Measurements from ENCODE around the gene NFATC2. TPM values are rescaled to one million over a fixed set of nuclear protein-coding genes. Genes with fewer than 3 reads are reported as not detected.
"Not testable (repeated sequence)": the region's sequence is repeated elsewhere in the genome, so short reads cannot be mapped to it uniquely, and the experiment has no call there.

Gene NFATC2
- polyA plus RNA-seq, 1 donor = 1.6 TPM

DNA sequence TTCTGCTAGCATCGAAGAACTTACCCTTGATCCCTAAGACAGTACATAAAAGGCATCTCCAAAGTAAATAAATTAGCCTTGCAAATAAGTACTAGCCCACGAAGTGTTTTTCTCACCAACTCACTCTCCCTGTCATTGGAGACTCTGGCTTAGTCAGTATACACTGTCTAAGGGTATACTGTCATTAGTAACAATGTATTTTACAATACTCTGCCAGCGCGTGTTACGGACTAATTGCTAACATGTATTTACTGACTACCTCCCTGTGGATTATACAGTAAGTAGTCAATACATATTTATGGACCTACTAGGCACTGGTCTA lies 72.1 kb downstream of the NFATC2 start:
- no peak for DNase-seq

DNA sequence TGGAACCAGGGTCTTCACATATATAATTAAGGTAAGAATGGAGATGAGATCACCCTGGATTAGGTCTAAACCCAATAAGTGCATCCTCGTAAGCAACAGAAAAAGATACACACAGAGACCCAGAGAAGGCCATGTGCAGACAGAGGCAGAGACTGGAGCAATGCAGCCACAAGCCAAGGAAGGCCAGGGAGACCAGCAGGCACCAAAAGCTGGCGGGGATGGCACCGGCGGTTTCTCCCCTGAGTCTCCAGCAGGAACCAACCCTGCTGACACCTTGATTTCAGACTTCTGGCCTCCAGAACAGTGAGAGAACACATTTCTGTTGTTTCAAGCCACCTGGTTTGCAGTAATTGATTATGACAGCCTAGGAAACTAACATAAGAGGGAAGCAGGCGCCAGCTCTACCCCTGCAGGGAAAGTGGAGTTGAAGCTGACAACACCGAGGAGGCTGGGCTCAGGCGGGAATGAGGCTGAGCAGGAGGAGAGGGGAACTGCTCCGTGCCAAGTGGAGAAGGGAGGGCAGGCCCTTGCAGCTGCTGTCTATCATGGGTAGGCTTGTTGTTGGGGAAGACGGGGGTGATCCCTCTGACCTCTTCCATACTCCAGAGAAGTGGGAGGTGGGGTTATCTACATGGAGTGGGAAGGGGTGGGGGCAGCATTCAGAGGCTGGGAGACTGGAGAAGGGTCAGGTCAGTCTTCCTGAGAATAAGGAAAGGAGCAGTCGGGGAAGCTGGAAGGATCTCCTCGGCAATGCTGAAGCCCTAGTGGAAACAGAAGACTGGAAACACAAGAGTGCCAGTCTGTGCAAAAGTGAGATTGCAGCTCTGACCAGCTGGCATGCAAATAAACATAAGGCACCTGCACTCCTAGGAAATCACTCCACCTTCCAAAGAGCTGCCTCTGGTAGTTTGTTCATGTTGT lies 72.7 kb downstream of the NFATC2 start:
- DNase-seq = no peak

DNA sequence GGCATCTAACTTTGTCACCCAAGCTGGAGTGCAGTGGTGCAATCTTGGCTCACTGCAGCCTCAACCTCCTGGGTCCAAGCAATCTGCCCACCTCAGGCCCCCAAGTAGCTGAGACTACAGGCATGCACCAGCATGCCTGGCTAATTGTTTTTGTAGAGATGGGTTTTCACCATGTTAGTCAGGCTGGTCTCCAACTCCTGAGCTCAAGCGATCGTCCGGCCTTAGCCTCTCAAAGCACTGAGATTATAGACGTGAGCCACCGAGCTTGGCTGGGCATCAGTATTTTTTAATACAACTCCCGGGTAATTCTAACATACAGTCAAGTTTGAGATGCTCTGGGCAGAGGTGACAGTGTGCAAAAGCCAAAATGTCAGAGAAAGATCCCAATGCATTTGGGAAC lies 73.5 kb downstream of the NFATC2 start:
- DNase-seq = no peak

DNA sequence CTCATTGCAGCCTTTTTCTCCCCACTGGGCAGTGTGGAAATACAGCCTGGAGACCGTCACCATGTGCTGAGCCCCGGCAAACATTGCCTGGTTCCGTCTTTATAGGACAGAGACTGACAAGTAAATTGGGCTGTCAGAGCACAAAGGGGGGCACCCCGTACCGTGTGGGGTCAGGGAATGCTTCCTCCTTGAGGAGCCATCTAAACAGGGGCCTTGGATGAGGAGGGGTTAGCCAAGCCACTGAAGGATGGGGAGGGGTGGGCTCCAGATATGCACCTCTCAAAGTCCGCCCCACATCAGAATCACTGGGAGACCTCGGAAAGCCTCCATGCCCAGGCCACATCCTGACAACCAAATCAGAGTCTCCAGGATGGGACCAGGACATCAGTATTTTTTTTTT lies 73.9 kb downstream of the NFATC2 start:
- no peak for DNase-seq

DNA sequence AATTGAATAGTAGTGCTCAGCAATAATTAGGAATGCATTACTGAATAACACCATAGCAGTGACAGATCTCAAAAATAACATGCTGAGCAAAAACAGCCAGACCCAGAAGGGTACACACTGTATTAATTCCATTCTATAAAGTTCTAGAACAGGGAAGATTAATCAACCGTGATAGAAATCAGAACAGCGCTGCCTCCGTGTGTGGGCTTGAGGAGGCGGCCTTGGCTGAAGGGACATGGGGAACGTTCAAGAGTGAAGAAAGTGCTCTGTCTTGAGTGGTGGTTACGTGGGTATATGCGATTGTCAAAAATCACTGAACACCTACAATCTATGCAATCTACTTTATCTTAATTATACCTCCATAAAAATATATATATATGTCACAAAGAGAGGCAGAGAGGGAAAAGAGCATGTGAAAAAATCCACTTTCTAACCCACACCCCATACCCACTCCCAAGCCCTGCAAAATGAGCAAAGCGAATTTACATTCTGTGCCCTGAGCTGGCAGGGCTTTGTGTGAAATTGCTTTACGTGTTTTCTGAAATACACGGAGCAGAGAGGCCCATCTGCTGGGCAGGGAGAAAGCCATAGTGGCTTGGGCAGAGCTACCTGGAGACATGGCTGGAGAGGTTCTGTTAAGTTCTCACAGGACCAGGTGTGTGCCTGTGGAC lies 74.4 kb downstream of the NFATC2 start:
- no peak for DNase-seq

DNA sequence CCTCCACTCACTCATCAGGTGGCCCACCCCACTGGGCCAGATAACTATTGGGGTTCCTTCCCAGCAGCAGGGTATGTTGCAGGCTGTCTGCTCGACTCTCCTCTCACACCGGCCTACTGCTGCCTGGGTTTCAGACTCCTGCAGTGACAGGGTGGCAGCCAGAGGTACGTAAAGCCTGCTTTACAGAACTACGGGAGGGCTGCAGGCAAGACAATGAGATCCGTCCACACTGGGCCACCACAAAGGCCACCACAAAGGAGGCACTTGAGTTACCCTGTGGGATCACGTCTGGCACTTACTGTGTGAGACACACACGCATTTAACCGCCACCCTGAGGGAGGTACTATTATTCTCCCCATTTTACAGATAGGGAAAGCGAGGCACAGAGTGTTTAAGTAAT lies 78.5 kb downstream of the NFATC2 start:
- no peak for DNase-seq

DNA sequence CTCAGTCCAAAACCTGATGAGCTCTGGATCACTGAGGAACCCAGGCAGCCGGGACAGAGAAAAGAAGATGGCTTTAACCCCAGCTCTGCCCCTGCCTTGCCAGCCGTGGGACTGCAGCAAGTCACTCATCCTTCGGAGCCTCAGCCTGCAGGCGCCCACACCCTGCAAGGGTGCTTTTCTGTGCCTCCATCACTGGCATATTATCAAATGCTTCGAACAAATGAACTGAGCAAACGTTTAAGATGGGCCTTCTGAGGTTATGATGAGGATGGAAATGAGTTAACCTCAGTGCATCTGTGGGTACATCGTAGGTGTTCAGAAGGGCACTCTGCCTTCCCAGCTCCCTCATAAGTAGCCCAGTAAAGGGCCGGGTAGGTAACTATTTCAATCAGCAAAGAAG lies 79.0 kb downstream of the NFATC2 start:
- no peak for DNase-seq

DNA sequence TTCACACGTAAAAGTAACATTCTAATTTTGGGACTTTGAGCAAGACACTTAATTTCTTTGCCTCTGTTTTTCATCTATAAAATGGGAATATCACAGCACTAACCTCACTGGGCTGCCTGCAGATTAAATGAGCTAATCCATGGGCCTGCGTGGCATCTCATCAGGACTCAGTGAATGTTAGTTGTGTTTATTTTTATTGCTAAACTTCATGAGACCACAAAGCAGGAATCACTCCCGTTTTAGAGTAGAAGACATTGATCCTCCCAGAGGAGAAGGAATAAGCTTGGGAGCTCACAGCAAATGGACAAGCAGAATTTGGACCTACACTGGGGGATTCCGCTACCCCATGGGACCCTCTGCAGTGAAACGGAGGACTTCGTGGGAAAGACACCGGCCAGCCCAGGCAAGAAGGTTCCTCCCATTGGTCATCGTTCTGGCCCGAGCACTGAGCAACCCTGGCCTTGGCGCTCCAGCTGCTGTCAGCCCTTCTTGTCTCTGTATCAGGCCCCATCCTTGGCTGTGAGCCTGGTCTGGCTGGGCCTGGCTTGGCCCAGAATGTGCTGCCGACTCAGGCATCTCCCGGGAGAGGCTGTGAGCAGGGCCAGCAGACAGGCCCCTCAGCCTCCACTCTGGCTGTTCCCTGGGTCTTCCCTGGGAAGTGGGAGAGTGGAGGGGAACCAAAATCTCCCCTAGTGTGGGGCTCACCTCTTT lies 79.8 kb downstream of the NFATC2 start:
- no peak for DNase-seq

DNA sequence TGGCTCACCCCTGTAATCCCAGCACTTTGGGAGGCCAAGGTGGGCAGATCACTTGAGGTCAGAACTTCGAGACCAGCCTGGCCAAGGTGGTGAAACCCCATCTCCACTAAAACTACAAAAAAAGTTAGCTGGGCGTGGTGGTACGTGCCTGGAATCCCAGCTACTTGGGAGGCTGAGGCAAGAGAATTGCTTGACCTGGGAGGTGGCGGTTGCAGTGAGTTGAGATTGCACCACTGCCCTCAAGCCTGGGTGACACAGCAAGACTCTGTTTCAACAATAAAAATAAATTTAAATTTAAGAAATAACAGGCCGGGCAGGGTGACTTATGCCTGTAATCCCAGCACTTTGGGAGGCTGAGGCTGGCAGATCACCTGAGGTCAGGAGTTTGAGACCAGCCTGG lies 80.7 kb downstream of the NFATC2 start:
- DNase-seq = not testable (repeated sequence)

DNA sequence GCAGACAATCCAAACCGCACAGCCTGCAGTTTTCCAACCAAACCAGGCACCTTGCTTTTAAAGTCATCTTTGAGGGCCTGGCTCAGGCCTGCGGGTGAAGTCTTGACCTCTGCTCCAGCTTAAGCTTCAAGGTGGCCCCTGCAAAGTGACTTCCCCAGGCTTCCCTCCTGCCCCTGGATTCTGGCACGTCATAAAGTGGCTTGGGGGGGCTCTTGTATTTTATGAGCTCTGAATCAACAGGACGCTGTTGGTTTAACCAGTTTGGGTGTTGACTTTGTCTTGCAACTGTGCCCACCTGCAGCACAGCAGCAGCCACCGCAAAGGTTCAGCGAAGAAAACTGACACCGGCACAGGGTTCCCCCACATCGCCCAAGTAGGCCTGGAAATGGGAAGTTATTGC lies 81.2 kb downstream of the NFATC2 start:
- DNase-seq = no peak

DNA sequence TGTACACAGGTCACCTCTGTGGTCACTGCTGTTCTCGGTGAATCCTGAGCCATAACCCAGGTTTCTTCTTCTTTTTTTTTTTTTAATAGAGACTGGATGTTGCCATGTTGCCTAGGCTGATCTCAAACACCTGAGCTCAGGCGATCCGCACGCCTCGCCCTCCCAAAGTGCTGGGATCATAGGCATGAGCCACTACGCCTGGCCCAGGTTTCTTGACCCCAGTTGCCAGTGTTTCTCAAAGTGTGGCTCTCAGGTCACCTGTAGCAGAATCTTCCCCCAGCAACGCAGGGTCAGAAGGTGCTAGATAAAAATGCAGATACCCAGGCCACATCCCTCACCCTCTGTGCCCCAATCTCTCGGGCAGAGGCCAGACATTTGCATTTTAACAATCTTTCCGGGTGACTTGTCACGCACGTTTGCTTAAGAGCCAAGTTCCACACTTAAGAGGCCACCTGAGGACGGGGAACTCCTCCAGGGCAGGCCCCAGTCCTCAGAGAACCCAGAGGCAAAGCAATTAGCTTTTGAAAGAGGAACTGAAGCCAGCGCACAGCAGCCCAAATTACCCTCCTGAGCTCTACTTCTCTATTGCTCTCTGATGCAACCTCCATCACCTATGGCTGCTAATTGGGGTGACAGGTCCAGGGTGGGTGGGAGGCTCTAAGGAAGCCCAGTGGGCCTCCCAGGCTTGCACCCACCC lies 81.8 kb downstream of the NFATC2 start:
- no peak for DNase-seq

DNA sequence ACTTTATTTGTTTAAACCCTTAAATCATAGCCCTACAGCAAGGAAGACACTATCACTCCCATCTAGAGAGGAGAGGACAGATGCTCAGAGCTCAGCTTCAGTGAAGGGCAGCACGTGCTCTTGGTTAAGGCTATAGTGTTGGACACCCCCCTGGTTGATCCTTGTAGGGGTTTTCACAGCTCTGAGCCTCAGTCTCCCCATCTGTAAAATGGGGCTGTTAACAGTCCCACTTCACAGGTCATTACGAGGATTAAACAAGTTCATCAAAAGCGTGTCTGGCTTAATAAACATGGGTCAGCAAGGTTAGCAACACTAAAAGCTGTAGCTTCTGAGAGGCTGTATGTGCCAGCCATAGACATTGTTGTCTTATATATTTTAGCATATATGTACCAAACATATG lies 82.4 kb downstream of the NFATC2 start:
- DNase-seq = no peak

DNA sequence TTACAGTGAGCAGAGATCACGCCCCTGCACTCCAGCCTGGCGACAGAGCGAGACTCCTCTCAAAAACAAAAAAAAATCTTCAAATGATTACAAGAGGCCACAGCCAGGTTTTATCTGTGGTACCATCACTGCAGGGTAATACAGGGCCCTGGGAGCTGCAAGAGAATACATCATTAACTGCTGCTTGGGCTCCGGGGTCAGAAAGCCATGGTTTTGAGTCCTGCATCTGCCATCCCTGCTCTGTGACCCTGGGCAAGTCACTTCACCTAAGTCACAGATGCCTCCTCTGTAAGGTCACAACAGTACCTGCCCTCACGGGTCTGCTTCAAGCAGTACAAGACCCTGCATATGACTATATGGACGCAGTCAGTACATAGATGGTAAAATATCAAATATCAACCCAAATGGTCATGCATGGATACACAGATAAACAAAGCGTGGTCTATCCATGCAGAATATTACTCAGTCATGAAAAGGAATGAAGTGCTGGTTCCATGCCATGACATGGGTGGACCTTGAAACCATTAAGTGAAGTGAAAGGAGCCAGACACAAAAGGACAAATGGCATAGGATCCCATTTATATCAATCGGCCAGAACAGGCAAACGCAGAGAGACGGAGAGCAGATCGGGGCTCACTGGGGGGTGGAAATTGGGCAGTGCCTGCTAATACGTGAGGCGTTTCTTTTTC lies 83.6 kb downstream of the NFATC2 start:
- no peak for DNase-seq

DNA sequence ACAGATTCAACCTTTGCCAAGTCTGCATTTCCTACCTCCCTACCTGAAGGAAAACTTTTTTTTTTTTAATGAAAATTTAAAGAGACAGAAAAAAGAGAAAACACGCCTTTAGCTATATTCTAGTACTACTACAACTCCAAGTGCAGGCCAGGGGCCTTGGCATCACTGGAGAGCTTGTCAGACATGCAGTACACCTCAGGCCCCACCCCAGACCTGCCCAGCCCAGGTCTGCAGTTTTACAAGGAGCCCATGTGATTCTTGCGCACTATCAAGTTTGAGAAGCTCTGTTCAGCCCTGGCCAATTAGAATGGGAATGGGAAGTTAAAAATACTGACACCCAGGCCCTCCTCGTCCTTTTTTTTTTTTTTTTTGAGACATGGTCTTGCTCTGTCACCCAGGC lies 85.0 kb downstream of the NFATC2 start:
- no peak for DNase-seq

DNA sequence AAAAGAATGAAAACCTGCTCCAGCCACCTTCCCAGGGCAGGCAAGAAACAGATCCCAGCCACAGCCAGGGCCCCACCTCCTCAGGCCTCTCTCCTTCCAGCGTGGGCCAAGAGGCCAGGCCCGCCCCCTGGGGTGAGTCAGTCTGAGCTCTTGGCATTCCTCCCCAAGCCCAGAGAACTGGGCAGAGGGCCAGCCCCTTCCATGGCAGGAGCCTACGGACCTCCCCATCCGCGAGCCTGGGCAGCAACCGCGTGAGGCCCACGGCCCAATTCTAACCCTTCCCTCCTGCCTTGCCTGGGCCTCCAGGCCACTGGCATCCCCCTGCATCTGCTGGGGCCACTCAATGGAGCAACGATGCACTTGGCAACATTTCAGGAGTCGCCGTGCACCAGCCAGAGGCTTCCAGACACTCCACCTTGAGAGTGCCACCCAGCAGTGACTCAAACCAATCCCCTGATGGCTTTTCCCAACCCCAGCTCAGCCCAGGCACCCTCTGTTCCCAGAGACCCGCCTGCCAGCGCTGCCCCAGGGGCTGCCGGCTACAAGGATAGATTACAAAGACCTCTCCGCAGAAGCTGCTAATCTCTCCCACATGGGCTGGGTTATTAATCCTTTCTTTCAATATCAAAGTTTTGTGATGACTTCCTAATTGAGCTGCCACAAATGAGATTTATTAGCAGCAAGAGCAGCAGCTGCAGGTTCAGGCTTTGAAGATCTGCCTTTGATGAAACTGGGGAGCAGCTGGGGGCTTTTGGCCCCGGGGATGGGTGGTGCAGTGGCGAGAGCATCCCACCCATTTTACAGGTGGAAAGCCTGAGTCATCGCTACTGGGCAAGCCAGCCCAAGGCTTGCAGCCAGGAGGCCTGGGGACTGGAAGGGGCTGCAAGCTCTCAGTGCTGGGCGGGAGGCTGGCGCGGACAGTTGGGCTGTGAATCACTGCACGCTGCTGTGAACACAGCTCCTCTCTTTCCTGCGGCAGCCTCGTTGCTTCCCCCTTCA lies 85.7 kb downstream of the NFATC2 start:
- peak; percentile 76 for DNase-seq

DNA sequence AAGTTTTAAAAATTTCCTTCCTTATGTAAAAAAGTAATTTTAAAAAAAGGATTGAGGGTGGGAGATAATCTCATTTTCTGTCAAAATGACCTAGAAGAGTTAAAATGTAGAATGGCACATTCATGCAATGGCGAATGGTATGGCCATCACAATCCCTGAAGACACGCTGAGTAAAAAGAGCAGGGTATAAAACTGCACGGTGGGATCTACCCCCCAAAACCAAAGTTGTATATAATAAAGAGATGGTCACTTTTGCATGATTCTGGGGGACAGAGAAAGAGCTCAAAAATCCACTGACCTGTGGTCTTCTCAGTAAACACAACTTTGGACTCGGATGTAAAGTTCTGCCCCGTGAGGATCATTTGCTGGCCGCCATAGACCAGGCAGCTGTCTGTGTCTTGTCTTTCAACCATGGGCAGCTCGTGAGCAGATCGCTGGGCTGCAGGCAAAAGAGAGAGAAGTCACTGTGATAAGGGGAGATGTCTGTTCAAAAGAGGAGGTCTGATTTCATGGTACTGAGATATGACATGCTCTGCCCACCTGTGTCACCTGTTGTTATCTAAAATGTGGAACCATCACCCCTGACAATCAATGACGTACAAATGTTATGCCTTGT lies 88.2 kb downstream of the NFATC2 start:
- no peak for DNase-seq

DNA sequence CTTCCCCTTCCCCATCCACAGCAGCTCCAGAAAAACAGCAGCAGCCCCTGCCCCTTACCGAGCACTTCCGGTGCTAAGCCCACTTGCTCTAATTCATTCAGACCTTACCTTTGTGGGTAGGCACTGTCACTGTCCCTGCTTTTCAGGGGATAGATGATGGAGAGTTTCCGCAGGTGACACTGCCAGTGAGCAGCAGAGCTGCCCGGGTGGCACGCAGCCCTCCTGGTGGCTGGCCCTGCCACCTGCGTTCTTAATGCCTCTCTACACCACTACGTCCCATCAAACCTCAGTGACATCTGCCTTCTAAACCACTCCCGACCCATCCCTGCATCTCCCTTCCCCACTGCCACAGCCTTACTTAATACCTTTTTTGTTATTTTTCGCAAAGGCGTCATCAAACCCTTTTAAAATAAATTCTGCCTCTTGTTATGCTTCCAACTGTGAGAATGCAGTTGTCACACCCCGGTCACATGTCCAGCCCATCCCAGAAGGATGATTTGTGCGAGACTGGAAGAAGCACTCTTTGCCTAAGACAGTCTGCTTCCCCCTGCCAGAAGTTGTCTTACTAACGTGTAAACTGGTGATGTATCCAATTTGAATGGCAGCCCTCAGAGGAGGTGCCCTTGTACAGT lies 89.7 kb downstream of the NFATC2 start:
- DNase-seq = no peak

DNA sequence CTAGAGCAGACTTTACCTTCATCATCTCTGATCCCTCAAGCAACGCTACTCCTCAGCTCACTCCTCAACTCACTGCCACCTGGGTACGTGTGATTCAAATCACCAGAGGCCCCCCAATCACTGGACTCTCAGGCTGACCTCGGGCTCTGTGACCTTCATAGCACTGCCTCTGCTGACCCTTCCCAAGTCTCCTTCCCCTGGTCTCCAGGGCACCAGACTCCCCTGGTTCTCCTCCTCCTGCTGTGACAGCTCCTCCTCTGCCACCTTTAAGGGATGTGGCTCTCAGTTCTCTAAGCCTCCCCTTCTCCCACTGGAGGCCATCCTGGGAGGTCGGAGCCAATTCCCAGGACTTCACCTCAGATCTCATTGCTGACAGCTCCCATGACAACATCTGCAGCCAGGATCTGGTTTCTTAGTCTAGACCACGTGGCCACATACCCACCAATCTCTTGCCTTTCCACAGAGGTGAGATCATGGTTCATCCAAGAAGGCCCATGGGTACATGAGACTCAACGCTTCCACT lies 90.4 kb downstream of the NFATC2 start:
- DNase-seq = no peak

DNA sequence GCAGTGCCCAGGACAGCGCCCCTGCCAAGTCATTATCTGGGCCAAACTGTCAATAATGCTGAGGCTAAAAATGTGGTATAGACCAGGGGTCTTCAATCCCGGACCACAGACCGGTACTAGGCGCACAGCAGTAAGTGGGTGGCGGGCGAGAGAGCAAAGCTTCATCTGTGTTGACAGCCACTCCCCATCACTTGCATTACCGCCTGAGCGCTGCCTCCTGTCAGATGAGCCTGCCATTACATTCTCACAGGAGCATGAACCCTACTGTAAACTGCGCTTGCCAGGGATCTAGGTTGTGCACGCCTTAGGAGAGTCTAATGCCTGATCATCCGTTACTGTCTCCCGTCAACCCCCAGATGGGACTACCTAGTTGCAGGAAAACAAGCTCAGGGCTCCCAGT lies 91.0 kb downstream of the NFATC2 start:
- DNase-seq = no peak
